IMR-90 (cell line): Measurements from ENCODE around the gene CD81. TPM values are rescaled to one million over a fixed set of nuclear protein-coding genes. Genes with fewer than 3 reads are reported as not detected.

Experiments
- ATAC-seq: fragments of 200-7000 bp; cut with Tn5 transposase; 2 replicates; pipeline ENCODE4 v1.9.1; 2020; ENCODE audit warnings: low read depth, mild to moderate bottlenecking, moderate library complexity
- BruUV-seq: library from RNA; stranded (reverse); fragments of 400-500 nt; replicated peaks from 2 replicates; lab custom pipeline; 2021; lab: Mats Ljungman, UMichigan
- CTCF ChIA-PET: fragments of 300-600 bp; formaldehyde crosslinking; extraction: SDS; loops from one replicate; lab custom pipeline; 2021; ENCODE audit warnings: antibody characterized with exemption; lab: Yijun Ruan, JAX
- POLR2A ChIA-PET: fragments of 300-600 bp; sonication (Branson Sonifier 250); formaldehyde crosslinking; loops from one replicate; lab custom pipeline; 2022; ENCODE audit warnings: antibody characterized with exemption; ENCODE audit not compliant: unreplicated experiment; lab: Charles Lee
- DNase-seq: peaks from one replicate; pipeline ENCODE4 v3.0.0; 2013
- H2AFZ ChIP-seq: replicated peaks from 2 replicates; pipeline ENCODE3; 2013; ENCODE audit warnings: low read length, mild to moderate bottlenecking; ENCODE audit not compliant: poor library complexity
- H2AK5ac ChIP-seq: 2 replicates; pipeline ENCODE4 v1.6.1; 2013; ENCODE audit warnings: low read depth, low read length, inconsistent platforms
- H2AK9ac ChIP-seq: replicated peaks from 2 replicates; pipeline ENCODE3; 2013; ENCODE audit warnings: mild to moderate bottlenecking, low read depth, low read length, moderate library complexity; ENCODE audit not compliant: poor library complexity
- H2BK120ac ChIP-seq: 2 replicates; pipeline ENCODE4 v1.6.1; 2013; ENCODE audit warnings: low read depth, low read length, inconsistent platforms
- H2BK15ac ChIP-seq: 3 replicates; pipeline ENCODE4 v1.6.1; 2013; ENCODE audit warnings: low read depth, low read length, inconsistent platforms
- H2BK20ac ChIP-seq: 2 replicates; pipeline ENCODE4 v1.6.1; 2013; ENCODE audit warnings: low read depth, mild to moderate bottlenecking, inconsistent platforms, low read length, moderate library complexity
- H2BK5ac ChIP-seq: 2 replicates; pipeline ENCODE4 v1.6.1; 2013; ENCODE audit warnings: mild to moderate bottlenecking, low read depth, low read length, inconsistent platforms; ENCODE audit not compliant: poor library complexity, severe bottlenecking
- H3K14ac ChIP-seq: replicated peaks from 2 replicates; pipeline ENCODE4 v1.6.1; 2013; ENCODE audit warnings: low read depth, low read length, inconsistent platforms
- H3K18ac ChIP-seq: 2 replicates; pipeline ENCODE4 v1.6.1; 2013; ENCODE audit warnings: low read depth, low read length, control low read depth
- H3K23ac ChIP-seq: 2 replicates; pipeline ENCODE4 v1.6.1; 2013; ENCODE audit warnings: low read depth, low read length, inconsistent platforms
- H3K27ac ChIP-seq: 2 replicates; pipeline ENCODE4 v1.5.1; 2013; ENCODE audit warnings: mild to moderate bottlenecking, control low read depth, low read length; ENCODE audit not compliant: insufficient read depth
- H3K27me3 ChIP-seq: 2 replicates; pipeline ENCODE4 v1.6.1; 2013; ENCODE audit warnings: low read length; ENCODE audit not compliant: control insufficient read depth, insufficient read depth
- H3K36me3 ChIP-seq: 2 replicates; pipeline ENCODE4 v1.6.1; 2013; ENCODE audit warnings: low read length, mixed read lengths; ENCODE audit not compliant: control insufficient read depth, insufficient read depth
- H3K4ac ChIP-seq: 2 replicates; pipeline ENCODE4 v1.6.1; 2013; ENCODE audit warnings: low read depth, low read length, inconsistent platforms
- H3K4me1 ChIP-seq: 2 replicates; pipeline ENCODE4 v1.6.1; 2013; ENCODE audit warnings: low read length, mixed read lengths; ENCODE audit not compliant: control insufficient read depth, insufficient read depth
- H3K4me2 ChIP-seq: 2 replicates; pipeline ENCODE4 v1.6.1; 2013; ENCODE audit warnings: low read depth, mild to moderate bottlenecking, control low read depth, low read length, moderate library complexity
- H3K4me3 ChIP-seq: 2 replicates; pipeline ENCODE4 v1.5.1; 2013; ENCODE audit warnings: low read depth, mild to moderate bottlenecking, control low read depth, low read length, moderate library complexity; ENCODE audit not compliant: insufficient read depth
- H3K56ac ChIP-seq: 2 replicates; pipeline ENCODE4 v1.6.1; 2013; ENCODE audit warnings: low read length, inconsistent platforms; ENCODE audit not compliant: insufficient read depth; ENCODE audit errors: extremely low read depth
- H3K79me1 ChIP-seq, 2 experiments: 2 replicates each; pipeline ENCODE4 v1.6.1; 2013; ENCODE audit warnings: low read length in 2 of 2, inconsistent platforms in 1 of 2, low read depth in 1 of 2
- H3K9ac ChIP-seq: 2 replicates; pipeline ENCODE4 v1.6.1; 2013; ENCODE audit warnings: low read depth, low read length, control low read depth
- H3K9me1 ChIP-seq: 2 replicates; pipeline ENCODE4 v1.6.1; 2013; ENCODE audit warnings: low read length, inconsistent platforms; ENCODE audit not compliant: insufficient read depth
- H3K9me3 ChIP-seq: 2 replicates; pipeline ENCODE4 v1.6.1; 2013; ENCODE audit warnings: low read length; ENCODE audit not compliant: control insufficient read depth, insufficient read depth
- H4K20me1 ChIP-seq: 2 replicates; pipeline ENCODE4 v1.6.1; 2013; ENCODE audit warnings: low read length, inconsistent platforms; ENCODE audit not compliant: insufficient read depth
- H4K5ac ChIP-seq: 2 replicates; pipeline ENCODE4 v1.6.1; 2013; ENCODE audit warnings: mild to moderate bottlenecking, low read depth, low read length, control low read depth
- H4K8ac ChIP-seq, 2 experiments: 2 replicates each; pipeline ENCODE4 v1.6.1; 2013; ENCODE audit warnings: low read depth in 2 of 2, low read length in 2 of 2, control low read depth in 1 of 2, inconsistent platforms in 1 of 2
- H4K91ac ChIP-seq: 2 replicates; pipeline ENCODE4 v1.6.1; 2013; ENCODE audit warnings: low read depth, low read length, inconsistent platforms; ENCODE audit not compliant: insufficient read depth
- BHLHE40 ChIP-seq: fragments of 150-350 bp; IDR thresholded peaks from 2 replicates; pipeline ENCODE4 v1.6.1; 2016; ENCODE audit warnings: mild to moderate bottlenecking, low read depth, low read length
- CEBPB ChIP-seq: IDR thresholded peaks from 2 replicates; pipeline ENCODE4 v1.6.1; 2012; ENCODE audit warnings: low read depth, low read length, improper control_type of control experiment
- MXI1 ChIP-seq: IDR thresholded peaks from 2 replicates; pipeline ENCODE4 v1.6.1; 2012; ENCODE audit warnings: low read depth, mild to moderate bottlenecking, low read length, moderate library complexity, borderline replicate concordance
- USF2 ChIP-seq: fragments of 150-350 bp; IDR thresholded peaks from 2 replicates; pipeline ENCODE4 v1.6.1; 2017; ENCODE audit warnings: mild to moderate bottlenecking, antibody characterized with exemption, low read length, low read depth
- WGBS, 2 experiments: methylation state at CpG; one replicate each; pipeline versions ENCODE4 v1.1.5 to v1.1.7; 2013; ENCODE audit warnings: missing lambda C conversion rate in 2 of 2; ENCODE audit not compliant: insufficient read length in 1 of 2; ENCODE audit errors: extremely low coverage in 2 of 2; 5-methylcytosine and 5-hydroxymethylcytosine counted together
- dilution Hi-C: fragments of 300-500 bp; cut with HindIII; formaldehyde crosslinking; loops from one replicate; pipeline ENCODE4 v1.14.3; 2018; ENCODE audit warnings: low sequenced_read_pairs; ENCODE audit not compliant: unreplicated experiment
- in situ Hi-C: fragments of 300-500 bp; cut with MboI; formaldehyde crosslinking; loops from 3 replicates; pipeline ENCODE4 v1.14.3; 2019; ENCODE audit warnings: low sequenced_read_pairs, inconsistent platforms, mixed read lengths
- intact Hi-C: fragments of 100-400 bp; cut with micrococcal nuclease; formaldehyde crosslinking; loops from 2 replicates; pipeline ENCODE4 v1.10.0; 2022
- polyA plus RNA-seq, 3 experiments: library from polyadenylated mRNA; depleted of rRNA; stranded (reverse); fragments of >200 nt; gene quantifications; 2 replicates each; pipeline ENCODE4 v1.2.3, GENCODE V29; 2012; ENCODE audit warnings: low replicate concordance in 1 of 3
- total RNA-seq: library from RNA; depleted of rRNA; stranded (reverse); fragments of >200 nt; gene quantifications from 2 replicates; pipeline ENCODE4 v1.2.3, GENCODE V29; 2012

Gene CD81
- total and polyA plus RNA-seq, 2 of the 4 experiments (the other 2 are of a cell fraction) = 159 to 689 TPM

- H3K27ac ChIP-seq = no peak overlapping the region
- peaks cover under 1% of the 10 kb centered on the region; the same call in 1 of the 2 replicates for H3K4me1 ChIP-seq
- no peak overlapping the region for H3K4me3 ChIP-seq
- H2BK120ac ChIP-seq = no peak overlapping the region
- H3K23ac ChIP-seq = no peak overlapping the region
- no peak overlapping the region for H3K56ac ChIP-seq
- H3K4ac ChIP-seq = no peak overlapping the region
- no peaks in the 10 kb centered on the region for H3K9me1 ChIP-seq
- ATAC-seq = no peak
- H4K20me1 ChIP-seq = no peaks in the 10 kb centered on the region
- CTCF ChIA-PET = no interaction called here
- dilution Hi-C loops (no loop called here), intact Hi-C loops (no loop called here), in situ Hi-C loops (no loop called here)
- H3K9me3 ChIP-seq = no peaks in the 10 kb centered on the region
- no peak overlapping the region for H2BK15ac ChIP-seq
- POLR2A ChIA-PET = no interaction called here
- H2BK5ac ChIP-seq = no peak overlapping the region
- H3K36me3 ChIP-seq = peaks cover 14% of the 10 kb centered on the region
- peaks cover 21% of the 10 kb centered on the region for H3K27me3 ChIP-seq
- no peak for DNase-seq
- no peak overlapping the region for H4K5ac ChIP-seq
- no peak overlapping the region for H4K91ac ChIP-seq
- H2AK9ac ChIP-seq = no peak overlapping the region
- no peak overlapping the region for H3K9ac ChIP-seq
- H3K14ac ChIP-seq = no peak overlapping the region
- no peak overlapping the region for H2AK5ac ChIP-seq
- H4K8ac ChIP-seq = no peak overlapping the region
- H2BK20ac ChIP-seq = no peak overlapping the region
- H3K79me1 ChIP-seq = peaks cover 0 to 14% of the 10 kb centered on the region in 2 experiments; a peak in 2 of 4 replicates
- no TSS peak for BruUV-seq
- 90% methylated on average over 20 of the region's 24 CpGs; no CpG with 5 or more reads in 1 of the 2 experiments for WGBS, 2 experiments
- no peak overlapping the region for H2AFZ ChIP-seq
- H3K4me2 ChIP-seq = no peak overlapping the region
- no peak overlapping the region for H3K18ac ChIP-seq
- TF ChIP-seq CEBPB = no peak
- no peak for TF ChIP-seq USF2
- no peak for TF ChIP-seq BHLHE40
- TF ChIP-seq MXI1 = no peak
Measured at GRCh38 chr11:2406878-2407410, 29.8 kb downstream of the CD81 start.
